Subcutaneous adipose tissue (tissue), 4 donors: ENCODE data around the gene KCNJ10. TPM values are rescaled to one million over a fixed set of nuclear protein-coding genes. Genes with fewer than 3 reads are reported as not detected.

Experiments
- CTCF ChIP-seq: fragments of 450-650 bp; IDR thresholded peaks from one replicate; pipeline ENCODE4 v1.5.1; 2016; ENCODE audit warnings: low read depth, mild to moderate bottlenecking, control low read depth, antibody characterized with exemption, moderate library complexity
- total RNA-seq, 4 donors: library from RNA; depleted of rRNA; stranded (reverse); fragments of >200 nt; gene quantifications; one replicate each; pipeline ENCODE4 v1.1.0, GENCODE V29; 2016

Gene KCNJ10
- total RNA-seq, 4 donors from 2014 or later = not detected

DNA sequence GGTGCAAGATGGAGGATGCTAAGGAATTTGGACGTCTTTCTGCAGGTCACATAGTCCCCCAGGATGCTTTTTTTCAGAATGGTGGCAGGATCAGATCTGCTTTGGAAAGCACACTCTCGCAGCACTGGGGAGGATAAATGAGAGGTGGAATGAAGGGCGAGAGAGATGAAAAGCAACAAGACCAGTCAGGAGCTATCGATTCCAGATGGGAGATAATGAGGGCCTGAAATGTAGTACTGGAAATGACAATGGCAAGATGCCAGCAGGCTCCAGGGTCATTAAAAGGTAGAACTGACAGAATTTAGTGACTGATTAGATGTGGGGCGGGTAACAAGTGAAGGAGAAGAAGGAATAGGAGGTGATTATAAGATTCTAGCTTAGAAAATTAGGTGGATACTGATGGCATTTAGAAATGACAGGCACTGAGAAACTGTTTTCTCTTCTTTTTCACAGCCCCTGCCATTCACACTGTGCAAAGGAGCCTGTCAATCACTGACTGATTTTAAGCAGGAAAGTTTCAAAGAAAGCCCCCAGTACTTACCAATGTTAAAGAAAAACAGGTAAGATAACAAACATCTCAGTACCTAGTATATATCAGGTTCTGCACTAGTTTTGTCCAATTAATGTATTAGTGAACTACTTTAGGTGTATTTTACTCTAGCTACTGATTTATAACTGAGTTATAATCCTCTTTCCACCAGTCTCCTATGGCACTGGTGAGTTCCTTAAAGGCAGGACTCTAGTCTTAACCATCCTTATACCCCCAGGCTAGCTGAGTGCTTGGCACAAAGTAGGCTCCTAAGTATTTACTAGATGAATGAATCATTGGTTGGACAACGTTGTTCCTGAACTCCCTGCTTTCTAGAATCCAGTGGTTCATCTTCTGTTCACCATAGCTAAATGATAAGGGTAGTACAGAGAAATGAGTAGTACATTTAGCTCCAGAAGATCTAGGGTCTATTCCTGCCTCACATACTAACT lies 47.3 kb downstream of the KCNJ10 start:
- no peak for TF ChIP-seq CTCF

DNA sequence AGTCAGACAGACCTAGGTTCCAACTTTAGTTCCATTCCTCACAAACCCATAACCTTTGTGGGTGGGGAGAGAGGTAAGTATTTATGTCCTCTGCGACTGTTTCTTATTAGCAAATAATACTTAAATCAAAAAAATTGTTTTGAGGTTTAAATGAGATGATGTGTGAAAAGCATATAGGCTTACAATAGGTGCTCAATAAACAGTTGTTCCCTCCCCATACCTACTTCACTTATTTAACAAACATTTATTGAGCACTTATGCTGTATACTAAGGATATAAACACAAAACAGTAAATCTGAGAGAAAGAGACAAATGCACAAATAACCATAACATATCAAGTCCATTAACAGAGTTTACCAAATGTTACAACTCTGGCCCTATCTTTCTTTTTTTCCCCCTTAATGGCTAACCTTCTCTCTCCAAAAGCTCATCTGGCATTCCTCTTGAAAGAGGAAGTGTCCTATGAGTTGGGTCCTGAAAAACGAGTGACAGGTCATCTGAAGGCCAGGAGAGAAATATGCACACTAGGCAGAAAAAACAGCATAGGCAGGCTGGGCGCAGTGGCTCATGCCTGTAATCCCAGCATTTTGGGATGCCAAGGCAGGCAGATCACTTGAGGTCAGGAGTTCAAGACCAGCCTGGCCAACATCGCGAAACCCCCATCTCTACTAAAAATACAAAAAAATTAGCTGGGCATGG lies 48.4 kb downstream of the KCNJ10 start:
- TF ChIP-seq CTCF = no peak

DNA sequence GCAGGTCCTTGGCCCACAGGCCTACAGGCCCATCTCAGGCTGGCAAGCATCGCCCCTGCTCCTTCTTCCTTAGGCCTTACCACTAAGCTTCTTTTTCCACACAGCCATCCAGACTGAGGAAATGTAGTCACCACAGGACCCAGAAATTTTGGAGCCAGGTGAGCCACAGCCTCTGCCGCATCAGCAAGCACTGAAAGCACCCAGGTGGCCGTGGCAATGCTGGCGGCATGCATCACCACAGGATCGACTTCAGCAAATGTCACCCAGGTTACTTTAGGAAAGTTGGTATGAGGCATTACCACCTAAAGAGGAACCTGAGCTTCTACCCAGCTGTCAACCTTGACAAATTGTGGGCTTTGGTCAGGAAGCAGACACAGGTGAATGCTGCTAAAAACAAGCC lies 49.8 kb downstream of the KCNJ10 start:
- TF ChIP-seq CTCF = no peak

DNA sequence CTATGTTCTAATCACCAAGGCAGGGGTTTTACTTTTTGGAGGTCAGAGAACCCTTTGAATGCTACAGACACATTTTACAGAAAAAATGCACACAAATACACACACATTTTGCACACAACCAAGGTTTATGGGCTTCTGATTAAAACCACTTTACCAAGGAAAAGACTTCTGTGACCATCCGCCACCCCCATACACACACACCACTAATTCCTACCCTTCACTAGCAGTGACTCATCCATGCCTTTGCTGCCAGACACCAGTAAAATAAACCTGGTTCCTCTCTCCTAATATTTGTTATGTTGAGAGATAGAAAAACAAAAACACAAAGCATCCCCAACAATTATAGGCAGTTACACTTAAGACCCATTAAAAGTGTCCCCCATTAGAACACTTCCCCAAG lies 51.1 kb downstream of the KCNJ10 start:
- TF ChIP-seq CTCF = no peak

DNA sequence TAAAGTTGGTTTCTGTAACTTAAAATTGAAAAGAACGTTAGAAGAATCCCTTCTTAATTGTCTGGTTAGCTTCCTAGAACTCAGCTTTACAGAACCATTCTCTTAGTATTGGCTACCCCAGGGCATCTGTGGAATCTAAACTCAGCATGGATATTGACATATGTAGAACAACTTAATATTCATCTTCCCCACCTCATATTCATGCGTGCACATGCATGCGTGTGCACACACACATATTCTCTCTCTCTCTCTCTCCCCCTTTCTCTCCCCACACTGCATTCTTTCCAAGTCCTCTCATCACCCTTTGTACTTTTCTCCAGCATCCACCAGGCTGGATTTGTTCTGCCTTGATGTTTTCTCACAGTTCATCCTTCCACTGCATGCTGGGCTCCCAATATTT lies 51.6 kb downstream of the KCNJ10 start:
- no peak for TF ChIP-seq CTCF

- TF ChIP-seq CTCF = no peak
Observed at GRCh38 chr1:160017592-160017991, 52.4 kb downstream of the KCNJ10 start.

- no peak for TF ChIP-seq CTCF
Observed at GRCh38 chr1:160011781-160012180, 58.2 kb downstream of the KCNJ10 start.
